WTC11 (cell line): Measurements from ENCODE around the gene ZNF26. TPM values are rescaled to one million over a fixed set of nuclear protein-coding genes. Genes with fewer than 3 reads are reported as not detected.
"Not testable (repeated sequence)": the region's sequence is repeated elsewhere in the genome, so short reads cannot be mapped to it uniquely, and the experiment has no call there.

Source experiments
- ATAC-seq: fragments of 200-7000 bp; cut with Tn5 transposase; 2 replicates; pipeline ENCODE4 v1.10.0; 2021; ENCODE audit warnings: mild to moderate bottlenecking, moderate library complexity
- CTCF ChIA-PET: fragments of 300-600 bp; sonication (Branson Sonifier 250); formaldehyde crosslinking; loops from one replicate; lab custom pipeline; 2021; ENCODE audit warnings: antibody characterized with exemption; lab: Charles Lee
- POLR2A ChIA-PET: fragments of 350-600 bp; sonication (Branson Sonifier 250); formaldehyde crosslinking; loops from one replicate; lab custom pipeline; 2021; ENCODE audit warnings: antibody characterized with exemption; lab: Charles Lee
- DNase-seq: peaks from one replicate; pipeline ENCODE4 v3.0.0; 2021; ENCODE audit warnings: low spot score
- H3K27ac Mint-ChIP-seq: 2 replicates; pipeline ENCODE4 v1.8.0; 2021; ENCODE audit warnings: mixed read lengths
- H3K27me3 Mint-ChIP-seq: 2 replicates; pipeline ENCODE4 v1.8.0; 2021; ENCODE audit warnings: low read depth, mild to moderate bottlenecking, moderate library complexity, mixed read lengths
- H3K36me3 Mint-ChIP-seq: 2 replicates; pipeline ENCODE4 v1.8.0; 2021; ENCODE audit warnings: mixed read lengths
- H3K4me1 Mint-ChIP-seq: 2 replicates; pipeline ENCODE4 v1.8.0; 2022; ENCODE audit warnings: mixed read lengths
- H3K4me3 Mint-ChIP-seq: 2 replicates; pipeline ENCODE4 v1.8.0; 2021; ENCODE audit warnings: mild to moderate bottlenecking, moderate library complexity, mixed read lengths
- H3K9me3 Mint-ChIP-seq: 2 replicates; pipeline ENCODE4 v1.8.0; 2021; ENCODE audit warnings: mixed read lengths
- CBFB ChIP-seq: sonication (generic); formaldehyde crosslinking; IDR thresholded peaks from 2 replicates; pipeline ENCODE4 v1.8.1; 2022; ENCODE audit warnings: mild to moderate bottlenecking, low read depth, missing genetic modification reagents
- E2F4 ChIP-seq: sonication (generic); formaldehyde crosslinking; IDR thresholded peaks from 2 replicates; pipeline ENCODE4 v1.8.1; 2022; ENCODE audit warnings: low read depth, mild to moderate bottlenecking, moderate library complexity, missing genetic modification reagents, borderline replicate concordance
- EMX1 ChIP-seq: fragments of 250-450 bp; sonication (Bioruptor Pico); IDR thresholded peaks from 2 replicates; pipeline ENCODE4 v1.8.0; 2021; ENCODE audit warnings: mild to moderate bottlenecking
- ESRRA ChIP-seq: sonication (generic); formaldehyde crosslinking; IDR thresholded peaks from 2 replicates; pipeline ENCODE4 v1.8.1; 2022; ENCODE audit warnings: mild to moderate bottlenecking, missing genetic modification reagents, borderline replicate concordance
- ETV6 ChIP-seq: sonication (generic); formaldehyde crosslinking; IDR thresholded peaks from 2 replicates; pipeline ENCODE4 v1.8.1; 2022; ENCODE audit warnings: mild to moderate bottlenecking, missing genetic modification reagents
- FOXK1 ChIP-seq: sonication (generic); formaldehyde crosslinking; IDR thresholded peaks from 2 replicates; pipeline ENCODE4 v1.8.0; 2022; ENCODE audit warnings: mild to moderate bottlenecking, moderate library complexity, missing genetic modification reagents
- FOXP1 ChIP-seq: sonication (generic); formaldehyde crosslinking; IDR thresholded peaks from 2 replicates; pipeline ENCODE4 v1.8.0; 2022; ENCODE audit warnings: missing genetic modification reagents, mild to moderate bottlenecking, moderate library complexity, borderline replicate concordance
- FOXP4 ChIP-seq: sonication (generic); formaldehyde crosslinking; IDR thresholded peaks from 2 replicates; pipeline ENCODE4 v1.8.0; 2022; ENCODE audit warnings: mild to moderate bottlenecking, missing genetic modification reagents
- GTF2I ChIP-seq: fragments of 250-450 bp; sonication (Bioruptor Pico); conservative IDR thresholded peaks from 2 replicates; pipeline ENCODE4 v1.4.0; 2021; ENCODE audit warnings: mild to moderate bottlenecking
- HMGA2 ChIP-seq: fragments of 250-450 bp; sonication (Bioruptor Pico); IDR thresholded peaks from 2 replicates; pipeline ENCODE4 v1.4.0; 2021; ENCODE audit warnings: mild to moderate bottlenecking, moderate library complexity
- JAZF1 ChIP-seq: fragments of 250-450 bp; sonication (Bioruptor Pico); IDR thresholded peaks from 2 replicates; pipeline ENCODE4 v1.9.0; 2021; ENCODE audit warnings: moderate library complexity, mild to moderate bottlenecking, inconsistent platforms
- NR1H2 ChIP-seq: sonication (generic); formaldehyde crosslinking; IDR thresholded peaks from 2 replicates; pipeline ENCODE4 v1.9.0; 2021; ENCODE audit warnings: mild to moderate bottlenecking, moderate library complexity, missing genetic modification reagents
- SMAD4 ChIP-seq: sonication (generic); formaldehyde crosslinking; IDR thresholded peaks from 2 replicates; pipeline ENCODE4 v1.8.0; 2022; ENCODE audit warnings: mild to moderate bottlenecking, missing genetic modification reagents
- SOX15 ChIP-seq: fragments of 250-450 bp; sonication (Bioruptor Pico); IDR thresholded peaks from 2 replicates; pipeline ENCODE4 v1.9.0; 2021; ENCODE audit warnings: mild to moderate bottlenecking
- SP1 ChIP-seq: sonication (generic); formaldehyde crosslinking; conservative IDR thresholded peaks from 2 replicates; pipeline ENCODE4 v1.8.1; 2022; ENCODE audit warnings: missing genetic modification reagents
- USF1 ChIP-seq: sonication (generic); formaldehyde crosslinking; IDR thresholded peaks from 2 replicates; pipeline ENCODE4 v1.8.0; 2022; ENCODE audit warnings: mild to moderate bottlenecking, missing genetic modification reagents
- ZBTB21 ChIP-seq: sonication (generic); formaldehyde crosslinking; IDR thresholded peaks from 2 replicates; pipeline ENCODE4 v1.8.1; 2023; ENCODE audit warnings: mild to moderate bottlenecking, missing genetic modification reagents, borderline replicate concordance
- ZNF121 ChIP-seq: sonication (generic); formaldehyde crosslinking; IDR thresholded peaks from 2 replicates; pipeline ENCODE4 v1.8.0; 2023; ENCODE audit warnings: missing genetic modification reagents
- ZNF219 ChIP-seq: sonication (generic); formaldehyde crosslinking; IDR thresholded peaks from 2 replicates; pipeline ENCODE4 v1.8.0; 2023; ENCODE audit warnings: missing genetic modification reagents, mild to moderate bottlenecking, borderline replicate concordance
- ZNF317 ChIP-seq: sonication (generic); formaldehyde crosslinking; IDR thresholded peaks from 2 replicates; pipeline ENCODE4 v1.8.1; 2023; ENCODE audit warnings: low read depth, mild to moderate bottlenecking, moderate library complexity, missing genetic modification reagents, borderline replicate concordance
- ZNF423 ChIP-seq: fragments of 250-450 bp; sonication (Bioruptor Pico); IDR thresholded peaks from 2 replicates; pipeline ENCODE4 v2.1.2; 2022; ENCODE audit warnings: mild to moderate bottlenecking, moderate library complexity
- total RNA-seq: library from RNA; stranded (reverse); gene quantifications from 3 replicates; pipeline ENCODE4 v1.2.3, GENCODE V29; 2021
- TF ChIP-seq, protein P1 (sequence below): sonication (generic); formaldehyde crosslinking; IDR thresholded peaks from 2 replicates; pipeline ENCODE4 v1.8.1; 2023; ENCODE audit warnings: mild to moderate bottlenecking, moderate library complexity, missing genetic modification reagents
- TF ChIP-seq, protein P2 (sequence below): sonication (generic); formaldehyde crosslinking; IDR thresholded peaks from 2 replicates; pipeline ENCODE4 v1.8.1; 2023; ENCODE audit warnings: mild to moderate bottlenecking, missing genetic modification reagents, moderate library complexity
- TF ChIP-seq, protein P3 (sequence below): fragments of 250-450 bp; sonication (Bioruptor Pico); IDR thresholded peaks from 2 replicates; pipeline ENCODE4 v1.9.0; 2021; ENCODE audit warnings: mild to moderate bottlenecking

Gene ZNF26
- total RNA-seq, 1 experiment from 2014 or later: 11.9 TPM

GRCh38 chr12:132986001-132986884 is at the start of gene ZNF26 (continued):
- TF ChIP-seq, protein P1, sequence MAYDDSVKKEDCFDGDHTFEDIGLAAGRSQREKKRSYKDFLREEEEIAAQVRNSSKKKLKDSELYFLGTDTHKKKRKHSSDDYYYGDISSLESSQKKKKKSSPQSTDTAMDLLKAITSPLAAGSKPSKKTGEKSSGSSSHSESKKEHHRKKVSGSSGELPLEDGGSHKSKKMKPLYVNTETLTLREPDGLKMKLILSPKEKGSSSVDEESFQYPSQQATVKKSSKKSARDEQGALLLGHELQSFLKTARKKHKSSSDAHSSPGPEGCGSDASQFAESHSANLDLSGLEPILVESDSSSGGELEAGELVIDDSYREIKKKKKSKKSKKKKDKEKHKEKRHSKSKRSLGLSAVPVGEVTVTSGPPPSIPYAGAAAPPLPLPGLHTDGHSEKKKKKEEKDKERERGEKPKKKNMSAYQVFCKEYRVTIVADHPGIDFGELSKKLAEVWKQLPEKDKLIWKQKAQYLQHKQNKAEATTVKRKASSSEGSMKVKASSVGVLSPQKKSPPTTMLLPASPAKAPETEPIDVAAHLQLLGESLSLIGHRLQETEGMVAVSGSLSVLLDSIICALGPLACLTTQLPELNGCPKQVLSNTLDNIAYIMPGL: peak; percentile 82; the same call in 1 of the 2 replicates
- no peak for TF ChIP-seq ZNF317 (CRISPR knock-in tag)
- TF ChIP-seq CBFB: no peak; the same call in 1 of the 2 replicates
- peak; percentile 70 for TF ChIP-seq USF1
- no peak for TF ChIP-seq GTF2I (CRISPR knock-in tag)
- 0 out of 2 replicates have a peak, but pooled peaks have one; percentile 48 for TF ChIP-seq FOXP4 (CRISPR knock-in tag)
- TF ChIP-seq, protein P2, sequence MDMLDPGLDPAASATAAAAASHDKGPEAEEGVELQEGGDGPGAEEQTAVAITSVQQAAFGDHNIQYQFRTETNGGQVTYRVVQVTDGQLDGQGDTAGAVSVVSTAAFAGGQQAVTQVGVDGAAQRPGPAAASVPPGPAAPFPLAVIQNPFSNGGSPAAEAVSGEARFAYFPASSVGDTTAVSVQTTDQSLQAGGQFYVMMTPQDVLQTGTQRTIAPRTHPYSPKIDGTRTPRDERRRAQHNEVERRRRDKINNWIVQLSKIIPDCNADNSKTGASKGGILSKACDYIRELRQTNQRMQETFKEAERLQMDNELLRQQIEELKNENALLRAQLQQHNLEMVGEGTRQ (CRISPR knock-in tag): peak; percentile 49; the same call in 1 of the 2 replicates
- no peak for TF ChIP-seq ZNF423 (CRISPR knock-in tag)
- no peak for TF ChIP-seq HMGA2 (CRISPR knock-in tag)
- TF ChIP-seq, all 79 proteins: peak for 20

GRCh38 chr12:132936921-132937320 is 49.2 kb upstream of the ZNF26 start:
- H3K4me1 Mint-ChIP-seq, H3K27me3 Mint-ChIP-seq, H3K27ac Mint-ChIP-seq, ATAC-seq, DNase-seq, H3K4me3 Mint-ChIP-seq, POLR2A ChIA-PET, CTCF ChIA-PET: not testable (repeated sequence)
- H3K36me3 Mint-ChIP-seq: peaks cover 74% of the 10 kb centered on the region
- peaks cover 65% of the 10 kb centered on the region for H3K9me3 Mint-ChIP-seq

DNA sequence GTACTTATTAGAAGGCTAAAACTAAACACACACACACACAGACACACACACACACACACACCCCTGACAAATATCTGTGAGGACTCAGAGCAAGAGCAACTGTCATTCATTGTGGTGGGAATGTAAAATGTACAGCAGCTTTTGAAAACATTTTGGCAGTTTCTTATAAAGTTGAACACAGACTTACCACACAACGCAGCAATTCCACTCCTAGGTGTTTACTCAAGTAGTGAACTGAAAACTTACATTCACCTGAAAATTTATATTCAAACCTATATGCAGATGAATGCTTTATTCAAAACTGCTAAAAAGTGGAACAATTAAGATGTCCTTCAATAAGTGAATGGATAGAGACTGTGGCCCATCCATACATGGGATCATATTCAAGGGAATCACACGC is 48.7 kb upstream of the ZNF26 start:
- Mint-ChIP-seq H3K27me3 (peaks cover 3% of the 10 kb centered on the region; the same call in 1 of the 2 replicates), H3K4me3 (no peak overlapping the region), H3K36me3 (peaks cover 74% of the 10 kb centered on the region), H3K27ac (no peak overlapping the region), H3K4me1 (no peaks in the 10 kb centered on the region), H3K9me3 (peaks cover 63% of the 10 kb centered on the region)
- ATAC-seq: no peak
- CTCF ChIA-PET: no interaction called here
- TF ChIP-seq EMX1 (CRISPR knock-in tag): no peak
- TF ChIP-seq HMGA2 (CRISPR knock-in tag): no peak
- TF ChIP-seq ESRRA: no peak
- TF ChIP-seq SMAD4 (CRISPR knock-in tag): no peak
- no peak for TF ChIP-seq E2F4 (CRISPR knock-in tag)
- no peak for TF ChIP-seq ETV6 (CRISPR knock-in tag)
- TF ChIP-seq, protein P2 (CRISPR knock-in tag): no peak
- TF ChIP-seq FOXP1 (CRISPR knock-in tag): no peak
- TF ChIP-seq ZNF219 (CRISPR knock-in tag): no peak
- no peak for TF ChIP-seq SOX15 (CRISPR knock-in tag)
- no peak for TF ChIP-seq CBFB
- TF ChIP-seq NR1H2: no peak
- no peak for TF ChIP-seq SP1 (CRISPR knock-in tag)
- no peak for TF ChIP-seq FOXK1 (CRISPR knock-in tag)
- TF ChIP-seq ZBTB21 (CRISPR knock-in tag): no peak
- TF ChIP-seq ZNF121: no peak
- TF ChIP-seq JAZF1 (CRISPR knock-in tag): no peak
- TF ChIP-seq, protein P3, sequence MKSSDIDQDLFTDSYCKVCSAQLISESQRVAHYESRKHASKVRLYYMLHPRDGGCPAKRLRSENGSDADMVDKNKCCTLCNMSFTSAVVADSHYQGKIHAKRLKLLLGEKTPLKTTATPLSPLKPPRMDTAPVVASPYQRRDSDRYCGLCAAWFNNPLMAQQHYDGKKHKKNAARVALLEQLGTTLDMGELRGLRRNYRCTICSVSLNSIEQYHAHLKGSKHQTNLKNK (CRISPR knock-in tag): no peak
- no peak for DNase-seq
- POLR2A ChIA-PET: no interaction called here
